K562 (cell line): Measurements from ENCODE around the gene SDE2. TPM values are rescaled to one million over a fixed set of nuclear protein-coding genes. Genes with fewer than 3 reads are reported as not detected.

Source experiments
- BRD9 ChIP-seq: fragments of 450-650 bp; IDR thresholded peaks from 2 replicates; pipeline ENCODE4 v1.6.1; 2018; ENCODE audit warnings: low read depth; ENCODE audit not compliant: partially characterized antibody
- CREB3L1 ChIP-seq: fragments of 450-650 bp; IDR thresholded peaks from 2 replicates; pipeline ENCODE4 v1.6.1; 2014; ENCODE audit warnings: low read depth, mild to moderate bottlenecking, moderate library complexity, borderline replicate concordance
- MTF1 ChIP-seq: fragments of 250-450 bp; sonication (Bioruptor Pico); IDR thresholded peaks from 2 replicates; pipeline ENCODE4 v1.9.0; 2021; ENCODE audit warnings: moderate library complexity, mild to moderate bottlenecking, inconsistent platforms, borderline replicate concordance
- NCOA2 ChIP-seq, 2 experiments: fragments of 450-650 bp; IDR thresholded peaks; 2 replicates each; pipeline ENCODE4 v1.6.1; 2018; ENCODE audit warnings: mild to moderate bottlenecking in 2 of 2, moderate library complexity in 1 of 2; ENCODE audit not compliant: partially characterized antibody in 2 of 2
- NFYB ChIP-seq: IDR thresholded peaks from 2 replicates; pipeline ENCODE4 v1.6.1; 2011; ENCODE audit warnings: mild to moderate bottlenecking, moderate library complexity; ENCODE audit not compliant: insufficient read length; ENCODE audit errors: extremely low read depth
- PHF20 ChIP-seq: fragments of 450-650 bp; IDR thresholded peaks from 2 replicates; pipeline ENCODE4 v1.6.1; 2018; ENCODE audit not compliant: partially characterized antibody
- PTRF ChIP-seq: fragments of 450-650 bp; IDR thresholded peaks from 2 replicates; pipeline ENCODE4 v1.6.1; 2016; ENCODE audit warnings: mild to moderate bottlenecking, missing genetic modification characterization, missing compliant biosample characterization
- SLC30A9 ChIP-seq: fragments of 250-450 bp; sonication (Bioruptor Pico); IDR thresholded peaks from 2 replicates; pipeline ENCODE4 v1.8.0; 2022; ENCODE audit warnings: mild to moderate bottlenecking, moderate library complexity
- SMARCA4 ChIP-seq: fragments of 450-650 bp; IDR thresholded peaks from 2 replicates; pipeline ENCODE4 v1.6.1; 2016
- SNIP1 ChIP-seq: fragments of 450-650 bp; IDR thresholded peaks from 2 replicates; pipeline ENCODE4 v1.7.1; 2017; ENCODE audit warnings: low read depth, mild to moderate bottlenecking
- STAT5B ChIP-seq: fragments of 250-450 bp; sonication (Bioruptor Pico); IDR thresholded peaks from 2 replicates; pipeline ENCODE4 v1.8.0; 2021; ENCODE audit warnings: mild to moderate bottlenecking, inconsistent platforms
- TOE1 ChIP-seq, 2 experiments: fragments of 450-650 bp in 1 of 2; sonication (generic) in 1 of 2; formaldehyde crosslinking in 1 of 2; IDR thresholded peaks; 2 replicates each; pipeline versions ENCODE4 v1.7.1 to v1.8.0; 2016 to 2022; ENCODE audit warnings: borderline replicate concordance in 2 of 2, mild to moderate bottlenecking in 2 of 2, antibody characterized with exemption in 1 of 2, inconsistent platforms in 1 of 2, low read depth in 1 of 2, missing genetic modification reagents in 1 of 2, moderate library complexity in 1 of 2
- ZBED1 ChIP-seq: IDR thresholded peaks from 2 replicates; pipeline ENCODE4 v1.6.1; 2014
- polyA plus RNA-seq, 8 experiments: library from polyadenylated mRNA; depleted of rRNA in 4 of 8; stranded (reverse) in 5 of 8; unstranded in 3 of 8; fragments of >200 nt; fragmentation: Nextera tagmentation in 2 of 8; fragmentation: Illumina TruSeq in 1 of 8; extraction: Ambion mirVana in 2 of 8; extraction: Trizol in 1 of 8; gene quantifications; 2 replicates each; pipeline versions ENCODE4 v1.2.1 to v1.2.3, GENCODE V29; 2011 to 2014; ENCODE audit warnings: inconsistent platforms in 1 of 8, missing spikeins in 1 of 8
- total RNA-seq, 7 experiments: library from RNA; depleted of rRNA in 6 of 7; stranded (reverse); fragments of >200 nt in 6 of 7; fragmentation: Illumina TruSeq in 2 of 7; extraction: Trizol in 2 of 7; gene quantifications; 2 replicates each; pipeline versions ENCODE4 v1.2.1 to v1.2.3, GENCODE V29; 2011 to 2021; ENCODE audit warnings: low replicate concordance in 1 of 7
- TF ChIP-seq, protein P1 (sequence below), 2 experiments: fragments of 450-650 bp in 1 of 2; IDR thresholded peaks; 2 replicates each; pipeline ENCODE4 v1.6.1; 2011 to 2017; ENCODE audit warnings: low read depth in 2 of 2, antibody characterized with exemption in 1 of 2, borderline replicate concordance in 1 of 2, low read length in 1 of 2, mild to moderate bottlenecking in 1 of 2, mixed read lengths in 1 of 2; ENCODE audit not compliant: control insufficient read depth in 1 of 2
- TF ChIP-seq, protein P2 (sequence below): sonication (generic); formaldehyde crosslinking; IDR thresholded peaks from 2 replicates; pipeline ENCODE4 v1.8.0; 2022; ENCODE audit warnings: missing genetic modification reagents, mild to moderate bottlenecking, moderate library complexity, borderline replicate concordance
- TF ChIP-seq, protein P3 (sequence below): fragments of 250-450 bp; sonication (Bioruptor Pico); IDR thresholded peaks from 2 replicates; pipeline ENCODE4 v1.8.0; 2021; ENCODE audit warnings: borderline replicate concordance, mild to moderate bottlenecking, moderate library complexity; ENCODE audit not compliant: poor library complexity, severe bottlenecking
- TF ChIP-seq, protein P4 (sequence below), 3 experiments: fragments of 200-800 bp in 1 of 3; sonication (Bioruptor generic) in 1 of 3; sonication (generic) in 1 of 3; formaldehyde crosslinking in 1 of 3; IDR thresholded peaks; 2 replicates each; pipeline versions ENCODE4 v1.6.1 to v1.8.0; 2016 to 2022; ENCODE audit warnings: mild to moderate bottlenecking in 2 of 3, missing compliant biosample characterization in 2 of 3, missing genetic modification characterization in 2 of 3, missing genetic modification reagents in 1 of 3

Gene SDE2
- total and polyA plus RNA-seq, 9 of the 15 experiments (the other 6 are each of a cell fraction or from before 2014, with no cell fraction given) = 14.3 to 62.3 (median 46.0) TPM

GRCh38 chr1:225995919-225996864 is 3.0 kb downstream of the SDE2 start (continued):
- TF ChIP-seq CREB3L1 = no peak
- no peak for TF ChIP-seq STAT5B (CRISPR knock-in tag)
- no peak for TF ChIP-seq BRD9
- no peak for TF ChIP-seq NCOA2 (IDR thresholded peaks at IDR 0.05; ENCODE audit: partially characterized antibody in 2 of 2)
- no peak for TF ChIP-seq SNIP1
- no peak for TF ChIP-seq SLC30A9
- TF ChIP-seq, protein P1, sequence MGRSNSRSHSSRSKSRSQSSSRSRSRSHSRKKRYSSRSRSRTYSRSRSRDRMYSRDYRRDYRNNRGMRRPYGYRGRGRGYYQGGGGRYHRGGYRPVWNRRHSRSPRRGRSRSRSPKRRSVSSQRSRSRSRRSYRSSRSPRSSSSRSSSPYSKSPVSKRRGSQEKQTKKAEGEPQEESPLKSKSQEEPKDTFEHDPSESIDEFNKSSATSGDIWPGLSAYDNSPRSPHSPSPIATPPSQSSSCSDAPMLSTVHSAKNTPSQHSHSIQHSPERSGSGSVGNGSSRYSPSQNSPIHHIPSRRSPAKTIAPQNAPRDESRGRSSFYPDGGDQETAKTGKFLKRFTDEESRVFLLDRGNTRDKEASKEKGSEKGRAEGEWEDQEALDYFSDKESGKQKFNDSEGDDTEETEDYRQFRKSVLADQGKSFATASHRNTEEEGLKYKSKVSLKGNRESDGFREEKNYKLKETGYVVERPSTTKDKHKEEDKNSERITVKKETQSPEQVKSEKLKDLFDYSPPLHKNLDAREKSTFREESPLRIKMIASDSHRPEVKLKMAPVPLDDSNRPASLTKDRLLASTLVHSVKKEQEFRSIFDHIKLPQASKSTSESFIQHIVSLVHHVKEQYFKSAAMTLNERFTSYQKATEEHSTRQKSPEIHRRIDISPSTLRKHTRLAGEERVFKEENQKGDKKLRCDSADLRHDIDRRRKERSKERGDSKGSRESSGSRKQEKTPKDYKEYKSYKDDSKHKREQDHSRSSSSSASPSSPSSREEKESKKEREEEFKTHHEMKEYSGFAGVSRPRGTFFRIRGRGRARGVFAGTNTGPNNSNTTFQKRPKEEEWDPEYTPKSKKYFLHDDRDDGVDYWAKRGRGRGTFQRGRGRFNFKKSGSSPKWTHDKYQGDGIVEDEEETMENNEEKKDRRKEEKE (IDR thresholded peaks at IDR 0.05; ENCODE audit: borderline replicate concordance in 1 of 2, control insufficient read depth in 1 of 2, low read depth in 2 of 2, low read length in 1 of 2) = no peak
- TF ChIP-seq, protein P2, sequence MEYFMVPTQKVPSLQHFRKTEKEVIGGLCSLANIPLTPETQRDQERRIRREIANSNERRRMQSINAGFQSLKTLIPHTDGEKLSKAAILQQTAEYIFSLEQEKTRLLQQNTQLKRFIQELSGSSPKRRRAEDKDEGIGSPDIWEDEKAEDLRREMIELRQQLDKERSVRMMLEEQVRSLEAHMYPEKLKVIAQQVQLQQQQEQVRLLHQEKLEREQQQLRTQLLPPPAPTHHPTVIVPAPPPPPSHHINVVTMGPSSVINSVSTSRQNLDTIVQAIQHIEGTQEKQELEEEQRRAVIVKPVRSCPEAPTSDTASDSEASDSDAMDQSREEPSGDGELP (CRISPR knock-in tag) = no peak
- TF ChIP-seq SMARCA4 = peak; percentile 80
- TF ChIP-seq ZBED1 = no peak
- TF ChIP-seq NFYB = no peak
- no peak for TF ChIP-seq MTF1
- no peak for TF ChIP-seq PHF20
- no peak for TF ChIP-seq PTRF
- TF ChIP-seq, protein P3, sequence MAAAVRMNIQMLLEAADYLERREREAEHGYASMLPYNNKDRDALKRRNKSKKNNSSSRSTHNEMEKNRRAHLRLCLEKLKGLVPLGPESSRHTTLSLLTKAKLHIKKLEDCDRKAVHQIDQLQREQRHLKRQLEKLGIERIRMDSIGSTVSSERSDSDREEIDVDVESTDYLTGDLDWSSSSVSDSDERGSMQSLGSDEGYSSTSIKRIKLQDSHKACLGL = no peak
- TF ChIP-seq, protein P4, sequence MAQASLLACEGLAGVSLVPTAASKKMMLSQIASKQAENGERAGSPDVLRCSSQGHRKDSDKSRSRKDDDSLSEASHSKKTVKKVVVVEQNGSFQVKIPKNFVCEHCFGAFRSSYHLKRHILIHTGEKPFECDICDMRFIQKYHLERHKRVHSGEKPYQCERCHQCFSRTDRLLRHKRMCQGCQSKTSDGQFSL (CRISPR knock-in tag; IDR thresholded peaks at IDR 0.05) = no peak
- TF ChIP-seq, protein P4 (tag; IDR thresholded peaks at IDR 0.05) = no peak; a peak in 1 of 4 replicates
- TF ChIP-seq TOE1 (IDR thresholded peaks at IDR 0.05; ENCODE audit: borderline replicate concordance) = peak; percentile 29; the same call in 1 of the 2 replicates
- TF ChIP-seq TOE1 (CRISPR knock-in tag; IDR thresholded peaks at IDR 0.05; ENCODE audit: borderline replicate concordance, low read depth) = no peak
